ENCODE measurements around the gene KCNQ1.

KCNQ1 gene

GRCh38 chr11:2781408-2782274 lies 336.8 kb downstream of the KCNQ1 start:
- FAIRE-seq = no peak
- no peak for DNase-seq (ENCODE audit: insufficient read length, low spot score)

- DNase-seq (ENCODE audit: insufficient read length, low spot score) (no peak), FAIRE-seq (no peak)
These were observed 338.0 kb downstream of the KCNQ1 start for GRCh38 chr11:2782769-2783168.

GRCh38 chr11:2783536-2784082 lies 338.8 kb downstream of the KCNQ1 start:
- DNase-seq (ENCODE audit: insufficient read length, low spot score) (no peak), FAIRE-seq (no peak)

GRCh38 chr11:2787816-2788167 lies 343.0 kb downstream of the KCNQ1 start:
- FAIRE-seq (no peak), DNase-seq (ENCODE audit: insufficient read length, low spot score) (no peak)

GRCh38 chr11:2788168-2789071 lies 343.6 kb downstream of the KCNQ1 start:
- FAIRE-seq (no peak), DNase-seq (ENCODE audit: insufficient read length, low spot score) (no peak)

- DNase-seq (ENCODE audit: insufficient read length, low spot score) = no peak
- FAIRE-seq = no peak
These were observed 344.5 kb downstream of the KCNQ1 start for GRCh38 chr11:2789331-2789730.

- DNase-seq (ENCODE audit: insufficient read length, low spot score) (no peak), FAIRE-seq (no peak)
These were observed 345.2 kb downstream of the KCNQ1 start for GRCh38 chr11:2789791-2790567.

GRCh38 chr11:2790568-2790921 lies 345.7 kb downstream of the KCNQ1 start:
- FAIRE-seq (no peak), DNase-seq (ENCODE audit: insufficient read length, low spot score) (no peak)

GRCh38 chr11:2791139-2791520 lies 346.3 kb downstream of the KCNQ1 start:
- FAIRE-seq (no peak), DNase-seq (ENCODE audit: insufficient read length, low spot score) (no peak)

- DNase-seq (ENCODE audit: insufficient read length, low spot score) (no peak), FAIRE-seq (no peak)
These were observed 346.9 kb downstream of the KCNQ1 start for GRCh38 chr11:2791521-2792380.

GRCh38 chr11:2792381-2793250 lies 347.8 kb downstream of the KCNQ1 start:
- DNase-seq (ENCODE audit: insufficient read length, low spot score) (no peak), FAIRE-seq (no peak)

GRCh38 chr11:2793701-2794045 lies 348.9 kb downstream of the KCNQ1 start:
- FAIRE-seq (no peak), DNase-seq (ENCODE audit: insufficient read length, low spot score) (no peak)

GRCh38 chr11:2794046-2794967 lies 349.5 kb downstream of the KCNQ1 start:
- DNase-seq (ENCODE audit: insufficient read length, low spot score) (no peak), FAIRE-seq (no peak)

GRCh38 chr11:2794968-2795322 lies 350.1 kb downstream of the KCNQ1 start:
- FAIRE-seq (no peak), DNase-seq (ENCODE audit: insufficient read length, low spot score) (no peak)

- DNase-seq (ENCODE audit: insufficient read length, low spot score) (no peak), FAIRE-seq (no peak)
These were observed 350.7 kb downstream of the KCNQ1 start for GRCh38 chr11:2795491-2795991.

GRCh38 chr11:2796091-2796490 lies 351.3 kb downstream of the KCNQ1 start:
- no peak for FAIRE-seq

GRCh38 chr11:2796508-2797113 lies 351.8 kb downstream of the KCNQ1 start:
- DNase-seq (ENCODE audit: insufficient read length, low spot score) (no peak), FAIRE-seq (no peak)

More at GRCh38 chr11:2796091-2796490, 351.3 kb downstream of the KCNQ1 start:
- DNase-seq (ENCODE audit: insufficient read length, low spot score) = no peak
